ENCODE results near the gene NRG3.
"Not testable (repeated sequence)": the region's sequence is repeated elsewhere in the genome, so short reads cannot be mapped to it uniquely, and the experiment has no call there.

- TF ChIP-seq SMC3 (IDR thresholded peaks at IDR 0.05; ENCODE audit: low read depth, low read length); MXI1 (IDR thresholded peaks at IDR 0.05; ENCODE audit: borderline replicate concordance, low read depth, low read length); RFX5 (IDR thresholded peaks at IDR 0.05; ENCODE audit: low read depth, low read length); CEBPB (IDR thresholded peaks at IDR 0.05; ENCODE audit: low read depth, low read length); POLR2A (IDR thresholded peaks at IDR 0.05; ENCODE audit: low read depth, low read length); NFE2L2 (IDR thresholded peaks at IDR 0.05; ENCODE audit: low read depth, low read length); MAZ (IDR thresholded peaks at IDR 0.05; ENCODE audit: borderline replicate concordance, low read depth, low read length); RAD21 (IDR thresholded peaks at IDR 0.05; ENCODE audit: low read length); MAFK (IDR thresholded peaks at IDR 0.05; ENCODE audit: low read depth, low read length); CHD1 (IDR thresholded peaks at IDR 0.05; ENCODE audit: low read depth, low read length); ELK1 (IDR thresholded peaks at IDR 0.05; ENCODE audit: borderline replicate concordance, low read depth, low read length): not testable (repeated sequence)
- TF ChIP-seq, protein P1, sequence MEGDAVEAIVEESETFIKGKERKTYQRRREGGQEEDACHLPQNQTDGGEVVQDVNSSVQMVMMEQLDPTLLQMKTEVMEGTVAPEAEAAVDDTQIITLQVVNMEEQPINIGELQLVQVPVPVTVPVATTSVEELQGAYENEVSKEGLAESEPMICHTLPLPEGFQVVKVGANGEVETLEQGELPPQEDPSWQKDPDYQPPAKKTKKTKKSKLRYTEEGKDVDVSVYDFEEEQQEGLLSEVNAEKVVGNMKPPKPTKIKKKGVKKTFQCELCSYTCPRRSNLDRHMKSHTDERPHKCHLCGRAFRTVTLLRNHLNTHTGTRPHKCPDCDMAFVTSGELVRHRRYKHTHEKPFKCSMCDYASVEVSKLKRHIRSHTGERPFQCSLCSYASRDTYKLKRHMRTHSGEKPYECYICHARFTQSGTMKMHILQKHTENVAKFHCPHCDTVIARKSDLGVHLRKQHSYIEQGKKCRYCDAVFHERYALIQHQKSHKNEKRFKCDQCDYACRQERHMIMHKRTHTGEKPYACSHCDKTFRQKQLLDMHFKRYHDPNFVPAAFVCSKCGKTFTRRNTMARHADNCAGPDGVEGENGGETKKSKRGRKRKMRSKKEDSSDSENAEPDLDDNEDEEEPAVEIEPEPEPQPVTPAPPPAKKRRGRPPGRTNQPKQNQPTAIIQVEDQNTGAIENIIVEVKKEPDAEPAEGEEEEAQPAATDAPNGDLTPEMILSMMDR (conservative IDR thresholded peaks at IDR 0.05; ENCODE audit: low read depth, low read length): not testable (repeated sequence)
- TF ChIP-seq, protein P2, sequence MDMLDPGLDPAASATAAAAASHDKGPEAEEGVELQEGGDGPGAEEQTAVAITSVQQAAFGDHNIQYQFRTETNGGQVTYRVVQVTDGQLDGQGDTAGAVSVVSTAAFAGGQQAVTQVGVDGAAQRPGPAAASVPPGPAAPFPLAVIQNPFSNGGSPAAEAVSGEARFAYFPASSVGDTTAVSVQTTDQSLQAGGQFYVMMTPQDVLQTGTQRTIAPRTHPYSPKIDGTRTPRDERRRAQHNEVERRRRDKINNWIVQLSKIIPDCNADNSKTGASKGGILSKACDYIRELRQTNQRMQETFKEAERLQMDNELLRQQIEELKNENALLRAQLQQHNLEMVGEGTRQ (IDR thresholded peaks at IDR 0.05; ENCODE audit: low read depth, low read length): not testable (repeated sequence)
These were observed 192.2 kb downstream of the NRG3 start for GRCh38 chr10:82067192-82067591.

Data from IMR-90 (cell line).